Fibroblast of skin of left biceps (primary cell): ENCODE measurements around the gene COL12A1.

Experiments used
- DNase-seq, 2 experiments: peaks; one replicate each; pipeline ENCODE4 v3.0.0-alpha.2; 2013; ENCODE audit warnings: low read depth in 2 of 2

The COL12A1 gene

DNA sequence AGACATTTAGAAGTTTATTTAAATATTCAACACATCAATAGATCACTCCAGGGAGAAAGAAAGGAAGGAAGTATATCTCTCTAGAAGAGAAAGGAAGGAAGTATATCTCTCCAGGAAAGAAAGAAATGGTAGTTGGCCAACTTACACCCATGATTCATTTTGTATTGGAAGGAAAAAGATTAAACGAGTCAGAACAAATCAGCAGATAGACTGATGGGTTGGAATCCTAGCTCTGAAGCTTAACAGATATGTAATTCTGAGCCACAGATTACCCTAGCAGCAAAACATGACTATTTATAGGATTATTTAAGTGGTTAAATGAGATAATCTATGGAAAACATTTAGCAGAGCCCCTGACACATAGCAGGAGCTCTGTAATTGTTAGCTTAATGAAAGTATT lies 27.1 kb downstream of the COL12A1 start:
- DNase-seq = no peak

DNA sequence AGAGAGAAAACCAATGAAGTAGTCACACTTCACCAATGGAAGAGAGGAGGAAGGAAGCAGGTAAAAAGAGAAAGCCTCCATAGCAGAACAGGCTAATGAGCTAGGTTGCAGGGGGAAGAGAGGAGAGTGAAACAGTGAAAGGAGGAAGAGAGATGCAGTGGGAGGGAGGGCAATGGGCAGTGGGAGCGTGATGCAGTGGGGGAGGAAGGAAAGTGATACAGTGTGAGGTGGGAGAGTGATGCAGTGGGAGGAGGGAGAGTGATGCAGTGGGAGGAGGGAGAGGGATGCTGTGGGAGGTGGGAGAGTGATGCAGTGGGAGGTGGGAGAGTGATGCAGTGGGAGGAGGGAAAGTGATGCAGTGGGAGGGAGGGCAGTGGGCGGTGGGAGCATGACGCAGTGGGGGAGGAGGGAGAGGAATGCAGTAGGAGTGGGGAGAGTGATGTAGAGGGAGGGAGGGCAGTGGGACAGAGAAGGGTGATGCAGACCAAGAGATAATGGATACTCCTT lies 29.7 kb downstream of the COL12A1 start:
- DNase-seq = no peak

DNA sequence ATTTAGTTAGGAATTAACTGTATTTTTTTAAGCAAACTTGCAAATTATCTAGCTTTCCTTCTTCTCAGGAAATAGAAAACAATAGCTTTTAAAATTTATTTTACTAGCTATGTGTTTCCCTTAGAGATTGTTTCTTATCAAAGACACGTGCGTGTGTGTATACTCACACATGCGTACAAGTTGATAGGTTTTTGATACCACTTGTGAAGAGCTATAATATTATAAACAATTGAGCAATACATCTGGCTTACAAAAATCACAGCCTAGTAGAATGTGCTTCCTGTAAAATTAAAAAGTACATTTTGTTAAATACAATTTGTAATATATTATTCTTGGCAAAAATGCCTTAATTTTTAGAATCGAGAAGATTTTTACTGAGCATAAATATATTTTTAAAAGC lies 33.9 kb downstream of the COL12A1 start:
- no peak for DNase-seq

DNA sequence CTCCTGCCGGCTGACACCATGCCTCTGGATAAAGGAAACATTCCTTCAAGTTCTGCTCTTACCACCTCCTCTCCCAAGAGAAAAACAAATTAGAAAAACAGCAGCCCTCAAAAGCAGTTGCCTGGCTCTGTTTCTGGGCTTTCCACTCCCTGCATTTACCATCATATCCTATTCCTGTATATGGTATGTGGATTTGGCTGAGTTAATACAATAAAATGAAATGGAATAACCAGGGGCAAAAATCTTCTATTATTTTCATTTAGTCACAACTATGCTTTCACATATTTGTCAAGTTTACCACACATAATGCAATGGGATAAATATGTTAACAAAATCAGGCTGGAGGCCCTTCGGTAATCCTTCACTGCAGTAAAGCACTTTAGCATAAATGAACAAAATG lies 34.3 kb downstream of the COL12A1 start:
- DNase-seq = peak in 1 of 2 experiments; percentile 31

DNA sequence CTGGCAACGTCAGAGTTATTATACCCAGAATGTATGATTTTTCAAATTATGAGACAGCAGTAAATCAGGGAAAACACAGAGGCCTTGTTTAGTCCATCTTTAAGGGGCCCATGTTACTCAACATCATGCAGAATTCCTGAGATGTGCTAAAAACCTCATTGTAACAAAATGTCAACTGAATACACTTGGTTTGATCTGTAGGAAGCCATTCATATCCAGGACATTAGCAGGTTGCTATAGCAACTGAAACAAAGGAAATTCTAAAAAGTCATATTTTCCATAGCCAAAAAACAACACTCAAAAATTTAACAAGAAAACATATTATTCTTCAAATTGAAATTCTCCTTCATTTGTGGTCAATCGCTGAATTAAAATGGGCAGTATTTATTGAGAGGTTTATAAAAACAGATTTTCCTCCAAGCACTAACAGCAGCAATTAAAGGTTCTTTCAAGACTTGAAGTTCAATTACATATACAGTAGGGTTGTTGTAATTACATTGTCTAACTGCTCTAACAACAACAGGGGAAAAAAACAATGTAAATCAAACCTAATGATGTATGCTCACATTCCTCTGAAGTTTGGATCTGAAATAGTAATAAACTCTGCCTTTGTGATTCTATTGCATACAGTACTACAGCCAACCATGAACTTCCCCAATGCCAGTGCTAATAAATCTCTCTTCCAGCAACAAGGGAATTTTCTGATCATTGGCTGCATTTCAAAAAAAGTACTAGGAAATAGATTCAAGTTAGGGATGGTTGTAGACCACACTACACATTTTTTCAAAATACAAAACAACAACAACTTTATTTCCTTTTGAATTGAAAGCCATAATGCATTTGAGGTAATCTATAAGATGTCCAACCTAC lies 34.9 kb downstream of the COL12A1 start:
- no peak for DNase-seq

DNA sequence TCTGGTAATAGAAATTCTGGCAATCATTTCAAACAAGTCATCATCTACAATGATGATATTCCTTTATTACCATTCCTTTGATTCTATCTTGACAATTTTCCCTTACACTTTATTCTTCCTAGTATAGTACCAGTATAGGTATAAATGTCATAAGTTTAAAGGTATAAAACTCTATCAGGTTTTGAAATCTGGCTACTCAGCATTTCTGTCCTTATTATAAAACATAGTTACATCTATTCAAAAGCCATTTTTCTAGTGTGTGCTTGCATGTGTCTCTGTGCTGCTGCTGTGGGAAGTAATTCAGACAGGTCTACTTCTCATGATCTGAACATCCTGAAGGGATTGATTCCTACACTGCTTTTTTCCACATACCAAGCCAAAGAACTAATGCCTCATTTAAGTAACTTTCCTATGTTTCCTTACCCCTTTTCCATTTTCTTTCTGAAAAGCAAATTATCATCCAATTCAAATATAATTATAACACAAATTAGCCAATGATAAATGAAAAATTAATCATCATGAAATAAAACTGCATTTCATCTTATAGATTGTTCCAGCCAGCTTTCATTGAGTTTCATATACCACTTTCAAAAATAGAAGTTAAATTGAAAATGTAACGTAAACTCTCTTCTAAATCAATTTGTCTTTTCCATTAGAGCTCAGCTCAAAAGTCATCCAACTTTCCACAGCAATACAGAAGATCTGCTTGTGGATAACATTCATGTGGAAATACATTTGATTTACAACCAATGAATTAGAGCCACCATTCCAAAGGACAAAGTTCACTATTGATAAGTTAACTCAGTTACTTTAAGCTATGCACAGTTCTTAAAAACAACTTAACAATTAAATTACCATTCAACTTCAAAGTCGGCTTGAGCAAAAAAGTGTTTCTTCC lies 35.9 kb downstream of the COL12A1 start:
- no peak for DNase-seq

DNA sequence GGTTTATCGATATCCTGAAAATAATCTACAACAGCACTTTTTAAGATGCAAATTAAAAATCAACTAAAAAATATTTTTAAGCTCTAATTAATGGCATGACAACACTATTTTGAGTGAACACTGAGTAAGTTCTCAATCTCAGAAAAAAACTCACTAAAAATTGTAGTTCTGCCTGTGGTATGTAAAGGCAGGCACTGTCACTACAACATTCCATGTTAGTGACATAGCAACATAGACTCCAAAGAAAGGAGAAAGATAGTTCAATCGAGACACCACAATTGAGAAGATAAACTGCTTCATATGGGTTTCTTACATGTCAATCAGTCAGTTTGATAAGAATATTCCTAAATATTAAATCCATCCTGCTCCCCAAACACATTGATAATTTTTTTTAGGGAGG lies 38.0 kb downstream of the COL12A1 start:
- no peak for DNase-seq

DNA sequence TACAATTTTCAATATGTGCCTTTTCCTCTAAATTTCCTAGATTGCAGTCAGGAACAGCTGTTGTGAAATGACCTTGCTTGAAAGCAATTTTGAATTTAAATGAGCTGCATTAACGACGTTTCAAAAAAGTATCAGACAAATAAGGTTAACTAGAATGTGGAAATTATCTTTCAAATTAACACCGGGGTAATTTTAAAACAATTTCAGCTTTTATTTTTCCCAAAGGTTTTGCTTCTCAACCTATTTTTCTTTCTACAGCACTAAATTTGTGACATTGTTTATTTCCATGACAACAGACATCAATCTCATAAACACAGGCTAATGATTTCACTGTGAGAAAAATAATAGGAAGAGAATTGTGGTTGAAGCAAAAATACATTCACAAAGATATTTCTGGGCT lies 38.5 kb downstream of the COL12A1 start:
- no peak for DNase-seq

DNA sequence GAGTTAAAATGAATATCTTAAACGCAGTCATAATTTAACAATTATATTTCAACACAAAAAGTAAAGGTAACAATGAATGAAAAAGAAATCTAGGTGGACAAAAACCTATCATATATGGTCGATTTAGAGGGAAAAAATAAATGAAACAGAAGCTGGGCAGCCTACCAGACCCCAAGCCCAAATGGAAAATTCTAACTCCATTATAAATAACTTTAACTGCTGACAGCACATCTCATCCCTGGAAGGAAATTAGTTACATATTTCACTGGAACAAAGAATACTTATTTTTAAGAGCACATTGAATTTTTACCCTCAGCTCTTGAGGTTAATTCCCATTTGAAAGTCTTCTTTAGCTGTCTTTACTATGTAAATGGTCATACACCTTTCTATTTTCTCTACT lies 39.1 kb downstream of the COL12A1 start:
- no peak for DNase-seq

DNA sequence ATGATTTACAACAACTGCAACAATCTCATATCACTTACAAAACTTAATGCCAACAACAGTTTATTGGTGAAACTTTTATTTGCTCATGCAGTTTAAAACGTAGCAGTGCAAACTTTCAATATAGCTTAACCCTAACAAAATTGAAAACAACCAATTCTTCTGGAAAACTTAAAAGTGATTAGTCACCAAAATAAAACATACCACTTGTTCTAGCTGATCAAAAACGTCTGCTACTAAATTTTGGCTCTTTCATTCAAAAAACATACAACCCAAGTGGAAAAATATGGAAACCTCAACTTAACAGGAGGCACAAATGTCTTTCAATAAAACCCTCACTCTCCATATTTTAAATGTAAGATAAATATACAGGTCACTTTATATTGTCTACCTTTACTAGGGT lies 39.6 kb downstream of the COL12A1 start:
- no peak for DNase-seq

DNA sequence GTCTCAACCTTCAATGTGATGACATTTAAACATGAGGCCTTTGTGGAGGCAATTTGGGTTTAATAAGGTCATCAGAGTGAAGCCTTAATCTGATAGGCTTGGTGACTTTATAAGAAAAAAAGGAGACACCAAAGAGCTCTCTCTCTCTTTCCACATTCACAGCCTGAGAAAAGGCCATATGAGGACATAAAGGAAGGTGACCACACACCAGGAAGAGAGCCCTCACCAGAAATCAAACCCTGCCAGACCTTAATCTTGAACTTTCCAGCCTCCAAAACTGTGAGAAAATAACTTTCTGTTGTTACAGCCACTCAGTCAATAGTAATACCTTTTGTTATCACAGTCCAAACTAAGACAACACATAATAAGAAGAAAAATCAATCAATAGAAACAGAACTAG lies 47.7 kb downstream of the COL12A1 start:
- DNase-seq = no peak

DNA sequence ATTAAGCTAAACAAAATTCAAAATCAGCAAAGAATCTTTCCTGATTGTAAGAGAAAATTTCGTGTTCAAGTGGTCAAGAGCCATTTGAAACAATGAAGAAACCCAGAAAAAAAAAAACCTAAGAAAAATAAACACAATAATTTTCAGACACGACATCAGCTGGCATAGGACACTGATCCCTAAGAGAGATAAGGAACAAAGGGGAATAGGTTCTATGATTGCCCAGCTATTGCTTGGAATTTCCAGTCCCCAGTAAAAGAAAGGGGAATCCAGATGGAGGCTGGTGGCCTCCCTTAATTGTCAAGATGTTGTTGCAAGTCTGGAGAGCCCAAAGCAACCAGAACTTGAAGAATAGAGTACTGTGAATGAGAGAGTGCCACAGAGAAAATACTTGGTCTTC lies 48.5 kb downstream of the COL12A1 start:
- no peak for DNase-seq

DNA sequence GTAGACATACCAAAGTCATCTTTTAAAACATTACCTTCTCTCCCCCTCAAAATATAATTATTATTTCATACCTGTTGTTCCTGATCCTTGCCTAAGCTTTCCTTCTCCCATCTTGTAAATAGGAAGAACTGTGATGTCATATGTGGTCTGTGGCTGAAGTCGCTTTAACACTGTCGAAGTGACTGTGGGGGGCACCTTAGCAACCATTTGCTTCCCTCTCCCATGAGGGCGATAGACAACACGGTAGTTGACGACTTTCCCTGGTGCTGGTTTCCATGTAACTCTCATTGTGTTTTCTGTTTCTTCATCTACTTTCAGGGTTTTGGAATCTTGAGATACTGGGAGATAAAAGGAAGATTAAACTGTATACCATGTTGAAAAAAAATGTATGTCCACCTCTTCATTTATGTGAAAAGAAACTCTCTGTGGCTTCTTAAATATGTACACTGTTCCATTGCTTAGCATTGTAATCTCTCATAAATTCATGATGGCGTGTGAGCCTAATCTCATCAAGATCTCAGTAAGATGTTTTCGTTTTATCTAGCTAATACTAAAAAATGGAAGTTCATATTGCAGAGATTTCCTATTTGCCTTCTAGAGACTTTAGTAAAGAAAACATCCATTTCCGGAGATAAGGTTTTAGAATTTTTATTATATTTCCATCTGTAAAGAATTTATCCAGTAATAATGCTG lies 49.5 kb downstream of the COL12A1 start:
- no peak for DNase-seq

DNA sequence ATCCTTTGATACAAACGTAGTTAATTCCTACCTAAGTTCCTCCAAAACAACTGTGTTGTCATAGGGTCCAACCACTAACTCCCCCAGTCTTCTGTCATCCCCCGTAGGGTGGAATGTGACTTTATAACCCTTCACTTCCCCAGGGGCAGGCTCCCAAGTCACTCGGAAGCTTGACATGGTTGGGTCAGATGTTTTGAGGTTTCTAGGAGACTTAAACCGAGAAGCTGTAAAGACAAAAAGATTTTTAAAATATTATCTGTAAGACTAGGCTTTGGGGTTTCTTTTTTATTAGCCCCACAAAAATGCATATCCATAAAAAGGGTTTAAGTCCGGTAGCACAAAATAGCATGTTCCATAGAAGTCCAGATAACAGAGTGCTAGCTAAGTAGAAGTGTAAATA lies 50.2 kb downstream of the COL12A1 start:
- DNase-seq = no peak

DNA sequence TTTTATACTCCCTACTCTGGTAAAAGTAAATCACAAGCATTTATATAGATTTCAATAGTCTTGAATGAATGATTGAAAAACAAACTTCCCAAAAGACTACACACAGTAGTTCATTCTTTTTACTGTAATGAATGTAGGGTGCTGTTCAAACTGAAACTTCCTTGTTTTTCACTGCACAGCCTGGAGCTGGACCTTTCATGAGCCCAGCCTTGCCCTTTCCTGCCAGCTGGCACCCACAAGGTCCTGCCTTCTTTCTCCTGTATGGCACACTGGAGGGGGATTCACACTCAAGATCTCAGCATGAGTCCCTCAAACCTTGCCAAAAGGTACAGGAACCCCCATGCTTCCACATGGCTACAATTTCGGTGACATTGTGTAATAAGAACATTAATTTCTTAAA lies 50.9 kb downstream of the COL12A1 start:
- no peak for DNase-seq

DNA sequence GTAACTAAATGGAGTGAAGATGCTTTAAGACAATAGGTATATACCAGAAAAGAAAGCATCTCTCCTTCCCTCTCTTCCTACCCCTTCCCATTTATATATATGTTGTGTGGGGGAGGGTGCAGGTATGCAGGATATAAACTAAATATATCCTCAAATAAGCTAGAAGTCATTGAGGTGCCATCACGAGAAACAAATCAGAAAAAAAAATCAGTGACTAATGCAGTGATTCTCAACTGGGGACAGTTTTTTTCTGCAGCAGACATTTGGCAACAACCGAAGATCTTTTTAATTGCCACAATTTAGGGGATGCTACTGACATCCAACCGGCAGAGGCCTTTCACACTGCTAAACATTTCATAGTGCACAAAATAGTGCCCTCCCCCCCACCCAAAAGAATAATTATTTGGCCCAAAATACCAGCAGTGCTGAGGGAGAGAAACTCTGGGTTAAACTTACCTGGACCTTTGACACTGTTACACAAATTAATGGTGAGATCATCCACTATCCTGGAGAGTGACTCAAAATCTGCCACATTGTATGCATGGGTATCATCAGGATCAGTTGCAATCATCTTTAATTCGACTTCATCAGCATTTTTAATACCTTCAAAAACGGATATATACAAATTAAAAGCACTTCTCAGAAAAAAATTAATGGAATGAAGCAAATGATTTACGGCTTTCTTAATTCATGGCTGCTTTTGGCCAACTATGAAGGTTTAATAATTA lies 55.0 kb downstream of the COL12A1 start:
- DNase-seq = no peak

DNA sequence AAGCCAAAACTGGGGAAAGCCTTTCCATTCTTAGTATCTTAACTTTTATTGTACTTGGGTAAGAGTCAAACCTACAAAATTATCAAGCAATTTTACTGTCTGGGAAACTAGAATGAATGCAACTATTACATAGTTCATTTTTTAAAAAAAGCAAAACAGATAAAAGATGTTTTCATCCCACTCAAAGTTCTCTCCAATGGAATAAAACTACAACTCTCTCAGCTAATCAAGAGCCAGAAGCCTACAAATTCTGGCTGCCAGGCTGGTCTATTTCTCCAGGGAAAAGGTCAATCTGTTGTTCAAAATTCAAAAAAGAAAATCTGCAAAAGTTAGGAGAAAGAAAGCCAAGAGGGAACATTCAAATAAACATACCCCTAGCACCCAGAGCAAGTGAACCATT lies 56.2 kb downstream of the COL12A1 start:
- no peak for DNase-seq

DNA sequence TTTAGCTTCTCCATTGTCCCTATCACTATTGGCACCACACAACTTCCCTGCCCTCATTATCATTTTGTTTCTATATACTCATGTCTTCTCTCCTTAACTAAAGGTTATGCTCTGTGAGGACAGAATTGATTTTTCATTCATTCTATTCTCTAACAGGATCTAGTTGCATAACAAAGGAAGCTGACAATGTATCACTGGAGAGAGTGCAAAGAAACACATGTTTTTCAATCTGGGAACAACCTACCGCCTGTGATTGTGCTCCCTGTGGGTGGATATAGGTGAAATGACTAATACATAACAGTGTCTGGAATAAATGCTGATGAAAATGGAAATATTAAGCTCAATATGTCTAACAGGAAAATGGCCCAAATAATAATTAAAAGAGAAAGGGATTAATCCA lies 56.6 kb downstream of the COL12A1 start:
- no peak for DNase-seq

DNA sequence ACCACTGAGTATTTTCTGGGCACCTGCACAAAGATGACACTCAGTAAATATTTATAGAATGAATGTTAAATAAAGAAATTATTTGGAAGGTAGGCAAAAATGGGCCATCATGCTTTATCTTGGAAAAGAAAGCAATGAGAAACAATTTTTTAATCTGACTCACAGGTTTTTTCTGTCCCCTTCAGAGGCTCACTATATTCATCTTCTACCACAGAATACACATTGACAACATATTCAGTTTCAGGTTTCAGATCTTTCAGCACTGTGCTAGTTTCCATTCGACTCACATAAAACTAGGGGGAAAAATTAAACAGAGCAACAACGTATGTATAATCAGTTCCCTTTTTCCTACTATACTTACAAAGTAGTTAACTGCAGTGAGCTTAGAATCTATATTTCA lies 58.3 kb downstream of the COL12A1 start:
- DNase-seq = no peak

DNA sequence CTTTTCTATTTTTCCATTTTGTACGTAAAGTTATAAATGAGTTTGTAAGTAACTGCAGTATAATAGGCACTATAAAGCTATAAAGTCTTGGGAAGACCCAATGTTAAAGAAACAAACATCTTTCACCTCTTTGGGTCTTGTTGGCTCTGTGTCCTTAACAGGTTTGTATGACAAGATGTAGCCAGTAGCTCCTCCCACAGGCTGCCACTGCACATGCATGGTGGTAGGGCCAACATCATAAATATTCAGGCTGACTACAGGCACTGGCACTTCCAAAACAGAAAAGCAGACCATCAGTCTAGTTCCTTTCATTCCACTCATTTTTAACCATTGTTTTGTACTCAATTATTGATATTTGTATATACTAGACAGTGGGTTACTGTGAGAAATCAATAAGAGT lies 59.9 kb downstream of the COL12A1 start:
- no peak for DNase-seq

DNA sequence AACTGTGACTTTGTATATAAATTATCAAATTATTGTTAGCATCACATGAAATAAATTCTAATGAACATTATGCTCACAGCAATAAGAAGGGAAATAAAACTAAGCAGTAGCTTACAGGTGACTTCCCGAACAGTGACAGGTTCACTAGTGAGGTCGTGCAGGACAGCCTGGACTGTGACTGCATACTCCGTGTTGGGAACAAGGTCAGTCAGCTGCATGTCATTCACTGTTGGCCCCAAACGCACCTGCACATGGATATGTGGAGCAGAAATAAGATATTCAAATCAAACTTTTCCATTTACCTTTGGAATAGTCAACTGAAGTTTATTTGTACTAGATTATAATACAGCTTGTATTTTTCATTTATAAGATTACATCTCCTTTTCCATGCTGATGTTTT lies 60.6 kb downstream of the COL12A1 start:
- no peak for DNase-seq

DNA sequence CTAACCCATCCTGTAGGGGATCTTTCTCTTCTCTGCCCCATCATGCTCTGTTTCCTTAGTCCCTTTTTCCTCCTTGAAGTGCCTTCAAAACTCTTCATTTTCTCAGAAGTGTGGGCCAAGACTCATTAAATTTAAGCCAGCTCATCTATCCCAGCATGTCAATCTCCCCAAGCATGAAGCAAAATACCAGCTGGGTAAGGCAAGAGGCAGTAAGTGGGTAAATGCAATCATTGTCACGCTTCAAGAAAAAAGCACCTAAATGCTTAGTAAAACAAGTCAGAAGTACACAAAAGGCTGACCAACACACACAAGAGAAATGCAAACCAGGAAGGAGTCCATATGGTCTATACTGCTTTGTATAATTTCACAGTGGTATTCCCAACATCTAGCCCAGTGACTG lies 61.5 kb downstream of the COL12A1 start:
- DNase-seq = no peak
